Measurements from ENCODE around the gene KANK4. TPM values are rescaled to one million over a fixed set of nuclear protein-coding genes. Genes with fewer than 3 reads are reported as not detected.

The KANK4 gene
- total RNA-seq, 1 experiment from 2014 or later: 0.80 TPM

DNA sequence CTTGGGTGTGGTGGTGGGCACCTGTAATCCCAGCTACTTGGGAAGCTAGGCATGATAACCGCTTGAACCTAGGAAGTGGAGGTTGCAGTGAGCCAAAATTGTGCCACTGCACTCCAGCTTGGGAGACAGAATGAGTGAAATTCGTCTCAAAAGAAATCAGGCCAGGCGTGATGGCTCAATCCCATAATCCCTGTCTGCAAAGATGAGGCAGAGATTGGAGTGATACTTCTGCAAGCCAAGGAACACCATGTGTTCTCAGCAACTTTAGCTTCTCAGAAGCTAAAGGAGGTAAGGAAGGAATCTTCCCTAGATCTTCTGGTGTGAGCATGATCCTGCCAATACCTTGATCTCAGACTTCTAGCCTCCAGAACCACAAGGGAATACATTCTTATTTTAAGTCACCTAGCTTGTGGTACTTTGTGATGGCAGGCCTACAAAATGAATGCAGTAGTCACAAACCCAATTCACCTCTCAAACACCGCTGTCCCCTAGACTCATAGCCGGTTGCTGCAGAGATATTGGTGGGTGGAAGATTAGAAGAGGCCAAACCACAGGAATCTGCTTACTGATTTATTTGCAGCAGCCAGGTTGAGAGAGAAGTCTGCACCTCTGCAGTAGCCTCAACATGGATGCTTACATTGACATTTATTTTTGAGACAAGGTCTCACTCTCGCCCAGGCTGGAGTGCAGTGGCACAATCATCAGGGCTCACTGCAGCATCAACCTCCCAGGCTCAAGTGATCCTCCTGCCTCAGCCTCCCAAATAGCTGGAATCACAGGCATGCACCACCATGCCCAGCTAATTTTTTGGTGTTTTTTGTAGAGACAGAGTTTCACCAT lies 105.9 kb downstream of the KANK4 start:
- peaks cover 26% of the 10 kb centered on the region for H3K36me3 ChIP-seq (replicated peaks; ENCODE audit: control insufficient read depth, insufficient read depth, low read length)

DNA sequence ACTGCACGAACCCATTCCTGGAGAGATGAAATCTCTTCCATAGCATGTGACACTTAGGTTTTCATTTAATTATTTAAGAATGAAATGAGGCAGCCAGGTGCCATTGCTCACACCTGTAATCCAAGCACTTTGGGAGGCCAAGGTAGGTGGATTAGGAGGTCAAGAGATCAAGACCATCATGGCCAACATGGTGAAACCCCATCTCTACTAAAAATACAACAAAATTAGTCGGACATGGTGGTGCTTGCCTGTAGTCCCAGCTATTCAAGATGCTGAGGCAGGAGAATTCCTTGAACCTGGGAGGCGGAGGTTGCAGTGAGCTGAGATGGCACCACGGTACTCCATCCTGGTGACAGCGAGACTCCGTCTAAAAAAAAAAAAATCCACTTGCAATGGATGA lies 106.8 kb downstream of the KANK4 start:
- Histone ChIP-seq H3K36me3 (replicated peaks; ENCODE audit: control insufficient read depth, insufficient read depth, low read length) (peaks cover 28% of the 10 kb centered on the region), H3K4me3 (ENCODE audit: insufficient read depth, low read depth, low read length) (no peak overlapping the region)
- DNase-seq: no peak

More for the DNA sequence above, 105.9 kb downstream of the KANK4 start:
- no peaks in the 10 kb centered on the region for H3K27me3 ChIP-seq (ENCODE audit: control insufficient read depth, insufficient read depth, low read length)
- no peak for DNase-seq
- no peak overlapping the region for H3K4me3 ChIP-seq (ENCODE audit: insufficient read depth, low read depth, low read length)

DNA sequence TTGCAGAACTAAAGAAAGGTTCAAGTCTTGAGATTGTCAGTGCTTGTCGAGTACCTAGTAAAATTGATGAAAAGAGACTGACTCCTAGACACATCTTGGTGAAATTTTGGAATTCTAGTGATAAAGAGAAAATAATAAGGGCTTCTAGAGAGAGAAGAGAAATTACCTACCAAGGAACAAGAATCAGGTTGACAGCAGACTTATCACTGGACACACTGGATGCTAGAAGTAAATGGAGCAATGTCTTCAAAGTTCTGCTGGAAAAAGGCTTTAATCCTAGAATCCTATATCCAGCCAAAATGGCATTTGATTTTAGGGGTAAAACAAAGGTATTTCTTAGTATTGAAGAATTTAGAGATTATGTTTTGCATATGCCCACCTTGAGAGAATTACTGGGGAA lies 108.3 kb downstream of the KANK4 start:
- Histone ChIP-seq H3K27me3 (ENCODE audit: control insufficient read depth, insufficient read depth, low read length) (no peaks in the 10 kb centered on the region), H3K4me3 (ENCODE audit: insufficient read depth, low read depth, low read length) (no peak overlapping the region), H3K36me3 (replicated peaks; ENCODE audit: control insufficient read depth, insufficient read depth, low read length) (peaks cover 32% of the 10 kb centered on the region)
- no peak for DNase-seq

More for the DNA sequence above, 106.8 kb downstream of the KANK4 start:
- H3K27me3 ChIP-seq (ENCODE audit: control insufficient read depth, insufficient read depth, low read length): no peaks in the 10 kb centered on the region

DNA sequence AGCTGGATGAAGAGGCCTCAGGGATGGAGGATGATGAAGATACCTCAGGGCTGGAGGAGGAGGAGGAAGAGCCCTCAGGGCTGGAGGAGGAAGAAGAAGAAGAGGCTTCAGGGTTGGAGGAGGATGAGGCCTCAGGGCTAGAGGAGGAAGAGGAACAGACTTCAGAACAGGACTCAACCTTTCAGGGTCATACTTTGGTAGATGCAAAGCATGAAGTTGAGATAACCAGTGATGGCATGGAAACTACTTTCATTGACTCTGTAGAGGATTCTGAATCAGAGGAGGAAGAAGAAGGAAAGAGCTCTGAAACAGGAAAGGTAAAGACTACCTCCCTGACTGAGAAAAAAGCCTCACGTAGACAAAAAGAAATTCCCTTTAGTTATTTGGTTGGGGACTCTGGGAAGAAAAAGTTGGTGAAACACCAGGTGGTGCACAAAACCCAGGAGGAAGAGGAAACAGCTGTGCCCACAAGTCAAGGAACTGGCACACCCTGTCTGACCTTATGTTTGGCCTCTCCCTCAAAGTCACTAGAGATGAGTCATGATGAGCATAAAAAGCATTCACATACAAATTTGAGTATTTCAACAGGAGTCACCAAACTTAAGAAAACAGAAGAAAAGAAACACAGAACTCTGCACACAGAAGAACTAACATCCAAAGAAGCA lies 109.2 kb downstream of the KANK4 start:
- H3K36me3 ChIP-seq (replicated peaks; ENCODE audit: control insufficient read depth, insufficient read depth, low read length): peaks cover 35% of the 10 kb centered on the region

DNA sequence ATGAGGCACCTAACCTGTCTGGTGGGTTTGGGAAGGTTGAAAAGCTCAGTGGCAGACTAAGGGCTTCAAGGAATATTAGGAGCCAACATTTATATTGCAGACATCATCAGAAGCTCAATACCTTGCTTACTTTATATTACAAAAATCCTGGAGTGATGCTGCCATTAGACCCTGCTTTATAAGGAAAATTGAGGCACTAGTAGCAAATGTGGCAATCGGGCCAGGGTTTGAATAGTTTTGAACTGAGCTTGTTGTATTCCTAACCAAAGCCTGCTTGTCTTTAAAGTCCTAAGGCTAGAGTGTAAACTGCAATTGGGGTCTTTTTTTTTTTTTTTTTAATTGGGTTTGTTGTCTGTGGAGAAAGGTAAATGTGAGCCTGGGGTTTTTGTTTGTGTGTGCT lies 110.3 kb downstream of the KANK4 start:
- no peaks in the 10 kb centered on the region for H3K27me3 ChIP-seq (ENCODE audit: control insufficient read depth, insufficient read depth, low read length)
- H3K4me3 ChIP-seq (ENCODE audit: insufficient read depth, low read depth, low read length): no peak overlapping the region
- H3K36me3 ChIP-seq (replicated peaks; ENCODE audit: control insufficient read depth, insufficient read depth, low read length): peaks cover 40% of the 10 kb centered on the region
- no peak for DNase-seq

More for the DNA sequence above, 109.2 kb downstream of the KANK4 start:
- DNase-seq: no peak
- Histone ChIP-seq H3K4me3 (ENCODE audit: insufficient read depth, low read depth, low read length) (no peak overlapping the region), H3K27me3 (ENCODE audit: control insufficient read depth, insufficient read depth, low read length) (no peaks in the 10 kb centered on the region)

DNA sequence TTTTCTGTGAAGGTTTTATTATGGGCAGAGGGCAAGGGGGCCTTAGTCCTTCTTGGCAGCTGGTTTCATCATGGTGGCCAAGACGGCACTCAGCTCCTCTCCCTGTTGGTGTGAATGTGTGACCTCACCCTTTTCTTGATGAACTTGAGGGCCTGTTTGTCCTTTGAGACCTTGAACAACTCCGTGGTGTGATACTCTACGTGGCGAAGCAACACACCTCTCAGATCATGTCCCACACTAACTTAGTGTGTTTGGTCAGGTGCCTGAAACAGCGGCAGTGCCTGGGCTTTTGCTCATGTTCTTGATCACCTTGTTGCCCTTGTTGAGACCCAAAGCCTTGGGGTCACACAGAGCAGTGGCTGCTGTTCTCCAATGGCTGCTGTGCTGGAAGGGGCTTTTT lies 111.1 kb downstream of the KANK4 start:
- no peaks in the 10 kb centered on the region for H3K27me3 ChIP-seq (ENCODE audit: control insufficient read depth, insufficient read depth, low read length)
- no peak for DNase-seq
- peaks cover 44% of the 10 kb centered on the region for H3K36me3 ChIP-seq (replicated peaks; ENCODE audit: control insufficient read depth, insufficient read depth, low read length)
- no peak overlapping the region for H3K4me3 ChIP-seq (ENCODE audit: insufficient read depth, low read depth, low read length)

DNA sequence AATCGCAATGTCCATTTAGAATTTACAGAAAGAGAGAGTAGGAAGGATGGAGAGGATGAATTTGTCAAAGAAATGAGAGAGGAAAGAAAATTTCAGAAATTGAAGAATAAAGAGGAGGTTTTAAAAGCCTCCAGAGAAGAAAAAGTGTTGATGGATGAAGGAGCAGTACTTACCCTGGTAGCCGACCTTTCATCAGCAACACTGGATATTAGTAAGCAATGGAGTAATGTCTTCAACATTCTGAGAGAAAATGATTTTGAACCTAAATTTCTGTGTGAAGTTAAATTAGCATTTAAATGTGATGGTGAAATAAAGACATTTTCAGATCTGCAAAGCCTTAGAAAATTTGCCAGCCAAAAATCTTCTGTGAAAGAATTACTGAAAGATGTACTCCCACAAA lies 112.0 kb downstream of the KANK4 start:
- Histone ChIP-seq H3K4me3 (ENCODE audit: insufficient read depth, low read depth, low read length) (no peak overlapping the region), H3K36me3 (replicated peaks; ENCODE audit: control insufficient read depth, insufficient read depth, low read length) (peaks cover 51% of the 10 kb centered on the region), H3K27me3 (ENCODE audit: control insufficient read depth, insufficient read depth, low read length) (no peaks in the 10 kb centered on the region)
- DNase-seq: no peak

DNA sequence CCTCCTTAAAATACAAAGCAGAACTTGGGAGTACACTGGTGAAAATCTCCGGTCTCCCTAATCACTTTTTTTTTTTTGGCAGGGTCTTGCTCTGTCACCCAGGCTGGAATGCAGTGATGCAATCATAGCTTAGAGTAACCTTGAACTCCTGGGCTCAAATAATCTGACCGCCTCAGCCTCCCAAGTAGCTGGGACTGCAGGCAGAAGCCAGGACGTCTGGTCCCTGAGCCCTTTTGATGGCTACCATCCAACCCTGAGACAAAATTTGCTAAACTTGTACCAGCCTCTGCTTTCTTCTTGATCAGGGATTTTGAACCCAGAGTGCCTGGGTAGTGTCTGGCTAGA lies 120.5 kb downstream of the KANK4 start:
- DNase-seq: no peak
- peak overlapping the region; percentile 44 for H3K4me3 ChIP-seq (ENCODE audit: insufficient read depth, low read depth, low read length)
- H3K36me3 ChIP-seq (replicated peaks; ENCODE audit: control insufficient read depth, insufficient read depth, low read length): peaks cover 35% of the 10 kb centered on the region
- no peaks in the 10 kb centered on the region for H3K27me3 ChIP-seq (ENCODE audit: control insufficient read depth, insufficient read depth, low read length)

DNA sequence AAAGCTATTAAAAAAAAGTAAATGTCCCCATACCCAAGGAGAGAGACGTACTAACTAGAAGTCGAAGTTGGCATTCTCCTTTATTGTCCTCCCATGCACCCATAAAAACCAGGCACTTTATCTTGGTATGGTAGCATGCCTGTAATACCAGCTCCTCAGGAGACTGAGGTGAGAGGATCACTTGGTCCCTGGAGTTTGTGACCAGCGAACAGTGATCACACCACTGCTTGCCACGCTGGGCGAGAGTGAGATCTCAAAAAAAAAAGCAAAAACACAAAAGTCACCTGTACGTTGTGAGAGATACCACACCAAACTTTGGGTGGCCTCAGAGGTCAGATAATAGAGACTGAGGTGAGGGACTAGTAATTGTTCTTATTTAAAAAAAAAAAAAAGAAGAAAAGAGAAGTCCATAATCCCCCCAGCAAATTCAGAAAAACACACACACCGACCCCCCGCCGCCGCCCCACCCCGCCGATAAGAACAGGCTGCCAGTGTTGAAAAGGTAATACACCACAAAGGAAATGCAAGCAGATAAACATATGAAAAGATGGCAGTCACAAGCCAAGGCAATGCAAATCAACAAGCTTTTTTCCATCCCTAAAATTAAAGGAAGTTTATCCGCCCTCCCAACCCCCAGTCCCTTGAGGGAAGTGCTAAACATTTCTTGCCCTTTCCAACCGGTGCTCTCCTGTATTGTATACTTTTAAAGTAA lies 121.0 kb downstream of the KANK4 start:
- peak; percentile 73 for DNase-seq
- Histone ChIP-seq H3K27me3 (ENCODE audit: control insufficient read depth, insufficient read depth, low read length) (no peaks in the 10 kb centered on the region), H3K4me3 (ENCODE audit: insufficient read depth, low read depth, low read length) (peak overlapping the region; percentile 44), H3K36me3 (replicated peaks; ENCODE audit: control insufficient read depth, insufficient read depth, low read length) (peaks cover 34% of the 10 kb centered on the region)

DNA sequence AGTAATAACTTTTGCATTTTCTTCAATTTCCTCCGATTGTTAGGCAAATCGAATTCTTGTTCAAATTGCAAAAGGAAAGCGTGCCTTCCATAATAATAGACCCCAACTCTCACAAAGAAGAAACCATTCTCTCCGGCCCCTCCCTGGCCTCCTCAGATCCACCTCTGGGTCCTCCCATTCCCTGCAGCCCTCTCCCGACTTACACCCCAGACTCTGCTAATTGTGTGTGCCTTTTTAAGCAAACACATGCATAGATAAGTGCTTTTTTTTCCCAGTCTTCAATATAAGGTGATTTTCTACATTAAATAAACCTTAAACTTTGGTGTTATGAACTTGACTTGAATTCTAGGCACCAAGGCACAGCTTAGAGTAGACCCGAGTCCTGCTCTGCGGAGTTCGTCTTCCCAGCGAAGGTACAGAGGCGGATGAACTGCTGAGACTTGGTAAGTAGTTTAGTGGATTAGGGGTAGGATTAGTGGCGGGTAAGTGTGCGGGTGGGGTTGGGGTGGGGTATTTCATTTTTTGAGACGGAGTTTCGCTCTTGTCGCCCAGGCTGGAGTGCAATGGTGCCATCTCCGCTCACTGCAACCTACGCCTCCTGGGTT lies 123.0 kb downstream of the KANK4 start:
- Histone ChIP-seq H3K27me3 (ENCODE audit: control insufficient read depth, insufficient read depth, low read length) (no peaks in the 10 kb centered on the region), H3K4me3 (ENCODE audit: insufficient read depth, low read depth, low read length) (peak overlapping the region; percentile 100), H3K36me3 (replicated peaks; ENCODE audit: control insufficient read depth, insufficient read depth, low read length) (peaks cover 23% of the 10 kb centered on the region)
- DNase-seq: peak; percentile 76

DNA sequence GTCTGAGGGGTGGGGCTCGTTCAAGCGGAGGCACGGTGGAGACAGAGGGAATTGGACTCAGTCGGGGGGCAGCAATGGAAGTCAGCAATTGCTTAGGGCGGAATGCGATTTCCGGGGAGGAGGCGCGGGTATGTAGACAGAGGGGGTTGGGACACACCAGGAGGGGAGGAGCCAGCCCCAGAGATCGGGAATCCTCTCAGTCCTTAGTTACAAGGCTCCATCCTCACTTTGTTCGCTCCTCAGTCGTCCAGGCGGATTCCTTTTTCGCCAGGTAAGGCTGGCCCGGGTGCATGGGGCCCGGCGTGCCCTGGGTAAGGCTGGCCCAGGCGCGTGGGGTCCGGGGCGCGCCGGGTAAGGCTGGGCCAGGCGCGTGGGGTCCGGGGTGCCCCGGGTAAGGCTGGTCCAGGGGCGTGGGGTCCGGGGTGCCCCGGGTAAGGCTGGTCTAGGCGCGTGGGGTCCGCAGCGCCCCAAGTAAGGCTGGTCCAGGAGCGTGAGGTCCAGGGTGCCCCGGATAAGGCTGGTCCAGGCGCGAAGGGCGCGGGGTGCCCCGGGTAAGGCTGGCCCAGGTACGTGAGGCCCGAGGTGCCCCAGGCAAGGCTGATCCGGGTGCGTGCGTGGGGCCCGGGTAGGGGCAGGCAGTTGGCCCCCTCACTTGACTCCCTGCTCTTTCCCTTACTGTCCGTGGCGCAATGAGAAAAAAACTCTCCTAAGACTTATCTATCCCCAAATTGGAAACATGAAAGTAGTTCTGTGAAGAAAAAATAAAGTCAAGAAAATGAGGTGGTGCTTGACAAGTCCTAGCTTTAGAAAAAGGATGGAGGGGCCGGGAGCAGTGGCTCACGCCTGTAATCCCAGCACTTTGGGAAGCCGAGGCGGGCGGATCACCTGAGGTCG lies 124.3 kb downstream of the KANK4 start, which contains the start of gene L1TD1:
TSS of gene L1TD1 (plus strand) at position 199 of the 894 bp plus-strand sequence. CDS start 11,780 bp downstream, outside the sequence.
- Histone ChIP-seq H3K4me3 (ENCODE audit: insufficient read depth, low read depth, low read length) (peak within 1 kb of the TSS; percentile 100), H3K27me3 (ENCODE audit: control insufficient read depth, insufficient read depth, low read length) (no peaks in the 10 kb centered on the region), H3K36me3 (replicated peaks; ENCODE audit: control insufficient read depth, insufficient read depth, low read length) (peaks cover 17% of the 10 kb centered on the region)
- peak; percentile 96 for DNase-seq

DNA sequence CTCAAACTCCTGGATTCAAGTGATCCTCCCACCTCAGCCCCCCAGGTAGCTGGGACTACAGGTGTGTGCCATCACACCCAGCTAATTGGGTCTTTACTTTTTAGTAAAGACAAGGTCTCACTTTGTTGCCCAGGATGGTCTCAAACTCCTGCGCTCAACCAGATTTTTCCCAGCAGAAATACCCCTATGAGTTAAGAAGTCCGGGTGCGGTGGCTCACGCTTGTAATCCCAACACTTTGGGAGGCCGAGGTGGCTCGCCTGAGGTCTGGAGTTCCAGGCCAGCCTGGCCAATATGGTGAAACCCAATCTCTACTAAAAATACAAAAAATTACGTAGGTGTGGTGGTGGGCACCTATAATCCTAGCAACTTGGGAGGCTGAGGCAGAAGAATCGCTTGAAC lies 131.1 kb downstream of the KANK4 start:
- Histone ChIP-seq H3K4me3 (ENCODE audit: insufficient read depth, low read depth, low read length) (no peak overlapping the region), H3K36me3 (replicated peaks; ENCODE audit: control insufficient read depth, insufficient read depth, low read length) (no peaks in the 10 kb centered on the region), H3K27me3 (ENCODE audit: control insufficient read depth, insufficient read depth, low read length) (no peaks in the 10 kb centered on the region)
- DNase-seq: no peak

DNA sequence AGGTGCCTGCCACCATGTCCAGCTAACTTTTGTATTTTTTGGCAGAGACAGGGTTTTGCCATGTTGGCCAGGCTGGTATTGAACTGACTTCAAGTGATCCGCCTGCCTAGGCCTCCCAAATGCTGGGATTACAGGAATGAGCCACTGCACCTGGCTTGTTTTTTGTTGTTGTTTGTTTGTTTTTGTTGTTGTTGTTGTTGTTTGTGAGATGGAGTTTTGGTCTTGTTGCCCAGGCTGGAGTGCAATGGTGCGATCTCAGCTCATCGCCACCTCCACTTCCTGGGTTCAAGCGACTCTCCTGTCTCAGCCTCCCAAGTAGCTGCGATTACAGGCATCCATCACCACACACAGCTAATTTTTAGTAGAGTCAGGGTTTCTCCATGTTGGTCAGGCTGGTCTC lies 131.7 kb downstream of the KANK4 start:
- Histone ChIP-seq H3K27me3 (ENCODE audit: control insufficient read depth, insufficient read depth, low read length) (no peaks in the 10 kb centered on the region), H3K36me3 (replicated peaks; ENCODE audit: control insufficient read depth, insufficient read depth, low read length) (no peaks in the 10 kb centered on the region), H3K4me3 (ENCODE audit: insufficient read depth, low read depth, low read length) (no peak overlapping the region)
- no peak for DNase-seq
